ENCODE results near the gene SEZ6L2. TPM values are rescaled to one million over a fixed set of nuclear protein-coding genes. Genes with fewer than 3 reads are reported as not detected.
A peak's percentile ranks its signal among the peaks of the same experiment; 100 is the strongest.
"Not testable (repeated sequence)": the region's sequence is repeated elsewhere in the genome, so short reads cannot be mapped to it uniquely, and the experiment has no call there.

Gene SEZ6L2
- polyA plus RNA-seq, 12 donors = 0.99 to 9.6 (median 1.5) TPM; not detected in 1

DNA sequence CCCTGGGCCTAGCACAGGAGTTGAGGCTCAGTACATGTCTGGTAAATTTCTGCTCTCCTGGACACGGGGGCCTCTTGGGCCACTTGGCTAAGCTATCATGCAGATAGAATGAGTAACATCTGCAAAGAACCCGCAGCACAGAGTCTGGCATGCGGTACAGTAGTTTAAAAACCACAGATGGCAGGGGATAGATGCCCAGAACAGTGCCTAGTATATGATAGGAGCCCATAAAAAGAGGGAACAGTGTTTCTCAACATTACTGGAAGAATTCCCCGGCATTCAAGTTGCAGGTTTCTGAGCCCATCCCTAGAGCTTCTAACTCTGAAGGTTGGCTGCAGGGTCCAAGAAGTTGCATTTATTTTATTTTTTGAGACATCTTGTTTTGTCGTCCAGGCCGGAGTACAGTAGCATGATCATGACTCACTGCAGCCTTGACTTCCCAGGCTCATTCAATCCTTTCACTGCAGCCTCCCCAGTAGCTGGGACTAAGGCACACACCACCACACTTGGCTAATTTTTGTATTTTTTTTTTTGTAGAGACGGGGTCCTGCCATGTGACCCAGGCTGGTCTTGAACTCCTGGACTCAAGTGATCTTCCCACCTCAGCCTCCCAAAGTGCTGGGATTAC, 42.1 kb downstream of the SEZ6L2 start:
- no peak for DNase-seq

DNA sequence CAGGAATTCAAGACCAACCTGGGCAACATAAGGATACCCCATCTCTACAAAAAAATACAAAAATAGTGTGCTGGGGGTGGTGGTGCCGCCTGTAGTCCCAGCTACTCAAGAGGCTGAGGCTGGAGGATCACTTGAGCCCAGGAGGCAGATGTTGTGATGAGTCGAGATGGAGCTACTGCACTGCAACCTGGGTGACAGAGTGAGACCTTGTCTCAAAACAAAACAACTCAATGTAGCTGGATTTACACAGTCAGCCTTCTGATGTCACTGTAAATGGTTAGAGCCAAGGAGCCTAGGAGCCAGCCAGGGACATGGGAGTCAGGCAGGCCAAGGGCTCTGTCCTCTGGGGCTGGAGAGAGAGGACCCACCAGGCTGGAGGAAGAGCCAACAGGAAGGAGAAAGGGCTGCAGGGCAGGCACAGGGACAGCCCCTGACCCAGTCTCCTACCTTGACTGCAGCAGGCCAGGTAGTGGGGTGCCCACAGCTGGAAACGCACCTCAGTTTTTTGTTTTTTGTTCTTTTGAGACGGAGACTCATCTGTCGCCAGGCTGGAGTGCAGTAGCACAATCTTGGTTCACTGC, 44.7 kb downstream of the SEZ6L2 start:
- no peak for DNase-seq

DNA sequence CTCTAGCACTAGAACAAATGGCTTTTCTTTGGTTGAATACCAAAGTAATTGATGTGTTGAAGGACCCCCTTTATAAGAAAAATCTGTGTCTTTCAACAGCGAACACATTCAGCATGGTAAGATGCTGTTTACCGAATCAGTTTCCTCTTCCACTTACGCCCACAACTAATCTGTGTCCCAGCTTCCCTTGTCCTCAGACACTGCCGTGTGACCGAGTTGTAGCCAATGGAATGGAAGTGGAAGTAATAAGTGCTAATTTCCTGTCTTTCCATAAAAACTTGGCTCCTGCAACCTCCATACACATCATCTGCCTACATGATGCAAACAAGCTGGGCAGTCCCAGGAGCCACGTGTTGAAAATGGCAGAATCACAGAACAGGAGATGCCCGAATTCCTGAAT, 46.7 kb downstream of the SEZ6L2 start:
- DNase-seq = peak; percentile 35

DNA sequence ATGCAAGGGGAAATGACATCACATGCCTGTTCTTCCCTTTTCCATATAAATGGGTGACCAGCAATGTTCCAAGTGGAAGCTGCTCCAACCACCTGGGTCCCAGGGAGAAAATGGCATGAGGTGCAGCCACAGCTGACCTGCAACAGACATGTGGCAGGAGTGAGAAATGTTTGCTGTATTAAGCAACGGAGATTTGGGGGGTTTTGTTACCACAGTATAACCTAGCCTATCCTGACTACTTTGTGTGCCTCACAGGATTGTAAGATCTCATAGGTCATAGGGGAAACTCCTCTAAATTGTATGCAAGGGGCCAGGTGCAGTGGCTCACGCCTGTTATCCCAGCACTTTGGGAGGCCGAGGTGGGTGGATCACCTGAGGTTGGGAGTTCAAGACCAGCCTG, 48.4 kb downstream of the SEZ6L2 start:
- no peak for DNase-seq

DNA sequence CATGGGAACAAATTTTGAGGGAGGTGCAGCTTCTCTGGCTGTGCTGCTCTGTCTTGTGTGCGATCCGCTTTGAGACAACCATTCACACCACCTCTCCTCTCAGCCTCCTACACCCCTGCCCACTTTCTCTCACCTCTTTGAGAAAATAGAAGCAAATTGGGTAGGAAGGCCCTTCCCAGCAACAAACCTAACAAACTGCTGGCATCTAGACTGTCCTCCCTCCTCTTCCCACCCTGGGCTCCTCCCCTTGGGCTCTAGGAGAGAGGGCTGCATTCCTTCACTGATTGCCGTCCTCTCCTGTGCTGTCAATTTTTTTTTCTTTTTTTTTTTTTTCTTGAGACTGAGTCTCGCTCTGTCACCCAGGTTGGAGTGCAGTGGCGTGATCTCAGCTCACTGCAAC, 49.8 kb downstream of the SEZ6L2 start:
- DNase-seq = no peak

DNA sequence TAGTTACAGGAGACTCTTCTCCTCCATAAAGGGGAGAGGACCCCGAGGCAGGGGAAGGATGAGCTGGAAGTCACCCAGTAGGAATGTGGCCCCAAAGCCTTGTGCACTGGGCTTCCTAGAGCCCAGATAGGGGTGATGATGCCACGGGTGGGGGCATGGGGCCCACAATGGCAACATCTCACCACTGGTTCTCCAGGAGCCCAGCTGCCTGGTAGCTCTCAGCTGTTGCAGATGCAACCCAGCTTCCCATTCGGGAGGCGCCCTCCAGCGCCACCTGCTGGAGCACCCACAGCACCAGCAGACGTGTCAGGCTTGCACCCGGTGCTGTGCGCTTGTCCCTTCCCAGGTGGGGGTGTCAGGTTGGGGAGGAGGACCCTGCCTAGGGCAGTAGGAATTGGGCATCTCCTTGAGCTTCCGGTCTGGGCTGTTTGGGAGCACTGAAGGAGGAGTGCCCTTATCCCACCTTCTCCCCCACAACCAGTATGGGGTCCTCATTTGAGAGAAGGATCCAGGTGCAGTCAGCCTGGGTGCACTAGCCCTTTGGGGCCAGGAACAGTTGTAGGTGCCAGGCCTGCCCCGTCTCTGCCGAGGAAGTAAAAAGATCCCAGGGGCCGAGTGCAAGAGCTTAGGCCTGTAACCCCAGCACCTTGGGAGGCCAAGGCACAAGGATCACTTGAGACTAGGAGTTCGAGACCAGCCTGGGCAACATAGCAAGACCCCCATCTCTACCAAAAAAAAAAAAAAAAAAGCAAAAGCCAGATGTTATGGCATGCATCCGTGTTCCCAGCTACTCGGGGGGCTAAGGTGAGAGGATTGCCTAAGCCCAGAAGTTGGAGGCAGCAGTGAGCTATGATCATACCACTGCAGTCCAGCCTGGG, 50.7 kb downstream of the SEZ6L2 start:
- peak; percentile 41 for DNase-seq

DNA sequence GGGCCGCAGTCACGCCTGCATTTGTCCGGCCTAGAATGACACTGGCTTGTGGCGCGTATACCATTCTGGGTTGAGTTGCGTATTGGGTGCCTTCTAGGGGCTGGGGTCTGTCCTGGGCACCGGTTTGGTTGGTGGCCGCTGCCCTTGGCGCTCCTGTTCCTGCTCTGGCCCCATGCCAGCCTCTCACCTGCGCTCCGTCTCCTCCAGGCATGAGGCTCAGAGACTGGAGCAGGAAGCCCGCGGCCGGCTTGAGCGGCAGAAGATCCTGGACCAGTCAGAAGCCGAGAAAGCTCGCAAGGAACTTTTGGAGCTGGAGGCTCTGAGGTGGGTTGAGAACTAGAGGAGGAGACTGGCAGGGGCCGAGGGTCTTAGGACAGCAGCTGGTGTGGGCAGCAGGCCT, 53.7 kb downstream of the SEZ6L2 start:
- DNase-seq = no peak

DNA sequence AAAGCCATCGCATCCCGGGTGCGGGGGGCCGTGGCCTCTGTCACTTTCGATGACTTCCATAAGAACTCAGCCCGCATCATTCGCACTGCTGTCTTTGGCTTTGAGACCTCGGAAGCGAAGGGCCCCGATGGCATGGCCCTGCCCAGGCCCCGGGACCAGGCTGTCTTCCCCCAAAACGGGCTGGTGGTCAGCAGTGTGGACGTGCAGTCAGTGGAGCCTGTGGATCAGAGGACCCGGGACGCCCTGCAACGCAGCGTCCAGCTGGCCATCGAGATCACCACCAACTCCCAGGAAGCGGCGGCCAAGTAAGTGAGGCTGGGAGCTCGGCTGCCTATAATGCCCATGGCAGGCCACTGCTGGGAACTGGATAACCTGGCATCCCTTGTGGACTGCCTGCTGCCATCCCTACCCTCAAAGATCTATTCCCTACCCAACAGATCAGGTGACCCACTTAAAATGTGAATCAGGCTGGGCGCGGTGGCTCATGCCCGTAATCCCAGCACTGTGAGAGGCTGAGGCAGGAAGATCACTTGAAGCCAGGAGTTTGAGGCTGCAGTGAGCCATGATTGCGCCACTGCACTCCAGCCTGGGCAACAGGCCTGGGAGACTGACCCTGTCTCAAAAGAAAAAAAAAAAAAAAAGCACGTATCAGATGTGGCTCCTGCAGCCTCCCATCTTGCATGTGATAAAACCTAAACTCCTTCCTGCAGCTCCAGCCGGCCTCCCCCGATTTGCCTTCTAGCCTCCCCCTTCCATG, 54.6 kb downstream of the SEZ6L2 start:
- no peak for DNase-seq

DNA sequence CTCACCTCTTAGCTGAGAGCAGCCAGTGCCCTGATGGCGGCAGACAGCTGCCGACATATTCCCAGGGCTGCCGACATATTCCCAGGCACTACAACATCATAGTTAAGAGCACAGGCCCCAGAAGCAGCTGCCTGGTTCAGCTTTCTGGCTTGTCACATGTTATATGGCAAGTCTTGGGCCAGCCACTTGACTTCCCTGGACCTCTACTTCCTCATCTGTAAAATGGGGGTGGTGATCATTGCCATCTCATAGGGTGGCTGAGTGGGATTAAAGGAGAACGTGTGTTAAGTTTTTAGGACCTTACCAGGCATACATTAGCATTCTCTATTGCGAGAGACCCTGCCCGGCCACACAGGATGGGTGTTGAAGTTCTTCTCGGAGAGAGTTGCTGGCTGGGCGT, 55.4 kb downstream of the SEZ6L2 start:
- no peak for DNase-seq

DNA sequence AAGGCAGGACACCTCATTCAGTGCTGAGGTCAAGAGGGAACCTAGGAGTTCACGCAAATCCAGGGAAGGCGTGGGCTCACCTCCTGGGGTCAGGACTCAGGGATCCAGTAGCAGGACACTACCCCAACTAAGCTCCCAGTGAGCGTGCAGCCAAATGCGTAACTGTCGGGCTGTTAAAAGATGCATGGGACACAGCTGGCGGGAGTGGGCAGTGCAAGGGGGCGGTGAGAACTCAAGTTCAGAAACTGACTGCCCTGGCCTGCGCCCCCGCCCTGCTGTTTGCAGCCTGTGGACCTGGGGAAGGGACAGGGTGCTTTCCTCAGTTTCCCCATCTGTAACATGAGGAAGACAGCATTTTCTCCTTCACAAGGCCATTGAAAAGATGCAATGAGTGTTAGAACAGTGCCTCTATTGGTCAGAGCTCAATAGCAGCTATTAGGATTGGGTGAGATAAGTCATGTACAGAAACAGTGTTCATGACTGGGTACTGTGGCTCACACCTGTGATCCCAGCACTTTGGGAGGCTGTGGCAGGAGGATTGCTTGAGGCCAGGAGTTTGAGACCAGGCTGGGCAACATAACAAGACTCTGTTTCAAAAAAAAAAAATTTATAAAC, 56.5 kb downstream of the SEZ6L2 start:
- no peak for DNase-seq

DNA sequence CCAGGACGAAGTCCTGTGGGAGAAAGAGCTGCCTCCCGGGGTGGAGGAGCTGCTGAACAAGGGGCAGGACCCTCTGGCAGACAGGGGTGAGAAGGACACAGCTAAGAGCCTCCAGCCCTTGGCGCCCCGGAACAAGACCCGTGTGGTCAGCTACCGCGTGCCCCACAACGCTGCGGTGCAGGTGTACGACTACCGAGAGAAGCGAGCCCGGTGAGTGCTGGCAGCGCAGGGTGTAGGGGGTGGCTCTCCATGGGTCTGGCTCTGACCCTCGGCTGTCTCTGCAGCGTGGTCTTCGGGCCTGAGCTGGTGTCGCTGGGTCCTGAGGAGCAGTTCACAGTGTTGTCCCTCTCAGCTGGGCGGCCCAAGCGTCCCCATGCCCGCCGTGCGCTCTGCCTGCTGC, 57.7 kb downstream of the SEZ6L2 start:
- no peak for DNase-seq

DNA sequence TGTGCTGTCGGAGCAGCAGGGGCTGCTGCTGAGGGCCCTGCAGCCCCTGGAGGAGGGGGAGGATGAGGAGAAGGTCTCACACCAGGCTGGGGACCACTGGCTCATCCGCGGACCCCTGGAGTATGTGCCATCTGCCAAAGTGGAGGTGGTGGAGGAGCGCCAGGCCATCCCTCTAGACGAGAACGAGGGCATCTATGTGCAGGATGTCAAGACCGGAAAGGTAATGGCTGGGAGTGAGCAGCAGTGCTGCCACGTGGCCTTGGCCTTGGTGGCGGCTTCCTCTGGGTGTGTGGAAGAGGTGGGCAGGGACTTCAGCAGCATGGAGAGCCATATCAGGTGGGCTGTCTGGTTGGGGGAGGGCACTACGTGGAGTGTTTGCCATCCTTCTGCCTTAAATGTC, 59.1 kb downstream of the SEZ6L2 start:
- no peak for DNase-seq

DNA sequence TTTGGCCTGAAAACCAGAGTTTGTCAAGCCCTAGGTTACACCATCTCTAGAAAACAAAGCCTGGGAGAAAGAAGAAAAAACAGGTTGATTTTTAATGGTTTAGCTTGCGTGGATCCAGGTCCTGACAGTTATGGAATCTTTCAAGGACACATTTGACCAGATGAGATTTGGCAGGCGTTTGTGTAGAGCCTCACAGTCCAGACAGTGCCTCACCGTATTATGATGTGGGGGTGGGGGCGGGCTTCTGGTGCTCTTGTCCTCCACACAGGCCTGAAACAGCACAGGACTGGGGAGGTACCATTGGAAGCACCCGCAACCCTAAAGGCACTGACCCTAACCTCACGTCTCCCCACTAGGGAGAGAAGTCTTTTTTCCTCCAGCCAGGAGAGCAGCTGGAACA, 59.5 kb downstream of the SEZ6L2 start:
- no peak for DNase-seq

DNA sequence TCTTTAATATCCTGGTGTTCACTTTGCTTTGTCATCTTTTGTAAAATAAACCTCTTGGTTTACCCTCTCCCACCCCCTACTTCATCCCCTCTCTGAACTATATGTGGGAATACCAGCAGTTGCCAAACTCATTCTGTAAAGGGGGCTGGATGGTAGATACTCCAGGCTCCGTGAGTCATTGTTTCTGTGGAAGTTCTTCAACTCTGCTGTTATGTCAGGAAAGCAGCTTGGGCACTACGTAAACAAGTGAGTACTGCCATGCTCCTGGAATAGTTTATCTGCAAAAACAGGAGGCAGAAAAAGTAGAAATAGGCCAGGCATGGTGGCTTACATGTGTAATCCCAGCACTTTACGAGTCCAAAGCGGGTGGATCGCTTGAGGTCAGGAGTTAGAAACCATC, 61.5 kb downstream of the SEZ6L2 start:
- DNase-seq = no peak

DNA sequence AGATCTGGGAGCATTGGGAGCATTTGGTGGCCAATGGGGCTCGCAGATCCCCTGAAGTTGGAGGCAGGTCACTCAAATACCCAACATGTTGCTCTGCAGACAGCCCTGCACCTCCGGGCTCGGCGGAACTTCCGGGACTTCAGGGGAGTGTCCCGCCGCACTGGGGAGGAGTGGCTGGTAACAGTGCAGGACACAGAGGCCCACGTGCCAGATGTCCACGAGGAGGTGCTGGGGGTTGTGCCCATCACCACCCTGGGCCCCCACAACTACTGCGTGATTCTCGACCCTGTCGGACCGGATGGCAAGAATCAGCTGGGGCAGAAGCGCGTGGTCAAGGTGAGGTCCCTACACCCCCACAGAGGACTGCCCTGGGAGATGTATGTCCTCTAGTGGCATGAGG, 62.7 kb downstream of the SEZ6L2 start:
- DNase-seq = no peak

DNA sequence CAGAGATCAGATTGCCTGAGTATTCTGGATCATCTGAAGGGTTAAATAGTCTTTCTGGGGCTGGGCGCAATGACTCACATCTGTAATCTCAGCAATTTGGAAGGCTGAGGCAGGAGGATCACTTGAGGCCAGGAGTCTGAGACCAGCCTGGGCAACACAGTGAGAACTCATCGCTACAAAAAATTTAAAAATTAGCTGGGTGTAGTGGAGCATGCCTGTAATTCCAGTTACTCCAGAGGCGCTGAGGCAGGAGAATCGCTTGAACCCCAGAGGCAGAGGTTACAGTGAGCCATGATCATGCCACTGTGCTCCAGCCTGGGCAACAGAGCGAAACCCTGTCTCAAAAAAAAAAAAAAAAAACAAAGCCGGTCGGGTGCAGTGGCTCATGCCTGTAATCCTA, 63.4 kb downstream of the SEZ6L2 start:
- DNase-seq = no peak

DNA sequence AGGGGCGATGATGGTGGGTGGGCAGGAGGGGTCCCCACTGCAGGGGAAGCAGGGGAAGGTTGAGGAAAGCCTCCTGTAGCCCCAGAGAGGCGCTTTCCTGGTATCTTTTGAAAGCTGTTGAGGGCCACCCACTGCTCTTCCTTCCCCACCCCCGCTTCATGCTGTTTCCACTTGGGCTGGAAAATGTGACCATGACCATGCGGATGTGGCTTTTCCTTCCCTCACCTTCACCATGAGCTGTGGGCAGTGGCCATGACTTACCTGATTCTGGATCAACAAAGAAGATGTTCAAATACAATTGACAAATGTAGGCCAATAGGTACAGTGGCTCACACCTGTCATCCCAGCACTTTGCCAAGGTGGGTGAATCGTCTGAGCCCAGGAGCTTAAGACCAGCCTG, 65.3 kb downstream of the SEZ6L2 start:
- no peak for DNase-seq

DNA sequence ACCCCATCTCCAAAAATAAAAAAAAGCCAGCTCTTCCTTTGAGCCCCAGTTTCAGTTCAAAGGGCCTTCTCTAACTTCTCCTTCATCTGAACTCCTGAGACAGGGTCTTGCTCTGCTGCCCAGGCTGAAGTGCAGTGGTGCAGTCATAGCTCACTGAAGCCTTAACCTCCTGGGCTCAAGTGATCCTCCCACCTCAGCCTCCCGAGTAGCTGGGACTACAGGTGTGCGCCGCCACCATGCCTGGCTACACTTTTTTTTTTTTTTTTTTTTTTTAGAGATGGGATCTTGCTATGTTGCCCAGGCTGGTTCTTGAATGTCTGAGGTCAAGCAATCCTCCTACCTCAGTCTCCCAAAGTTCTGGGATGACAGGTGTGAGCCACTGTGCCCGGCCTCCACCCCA, 66.1 kb downstream of the SEZ6L2 start:
- DNase-seq = not testable (repeated sequence)

DNA sequence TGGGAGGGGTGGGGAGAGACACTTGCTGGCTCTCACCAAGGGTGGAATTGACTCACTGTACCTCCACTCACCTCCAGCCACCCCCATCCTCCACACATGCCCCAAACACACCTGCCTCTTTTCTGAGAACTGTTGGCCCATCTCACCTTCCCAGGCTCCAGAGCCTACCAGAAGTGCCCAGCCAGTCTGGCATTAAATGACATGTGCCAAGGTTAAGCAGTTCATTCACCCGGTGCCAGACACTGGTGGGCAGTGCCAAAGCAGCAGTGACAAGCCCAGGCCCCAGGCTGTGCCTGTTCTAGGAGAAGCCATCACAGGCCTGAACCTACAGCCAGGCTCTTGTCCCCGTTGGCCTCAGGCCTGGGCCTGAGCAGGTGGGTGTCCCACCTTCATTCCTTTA, 67.9 kb downstream of the SEZ6L2 start:
- DNase-seq = no peak

DNA sequence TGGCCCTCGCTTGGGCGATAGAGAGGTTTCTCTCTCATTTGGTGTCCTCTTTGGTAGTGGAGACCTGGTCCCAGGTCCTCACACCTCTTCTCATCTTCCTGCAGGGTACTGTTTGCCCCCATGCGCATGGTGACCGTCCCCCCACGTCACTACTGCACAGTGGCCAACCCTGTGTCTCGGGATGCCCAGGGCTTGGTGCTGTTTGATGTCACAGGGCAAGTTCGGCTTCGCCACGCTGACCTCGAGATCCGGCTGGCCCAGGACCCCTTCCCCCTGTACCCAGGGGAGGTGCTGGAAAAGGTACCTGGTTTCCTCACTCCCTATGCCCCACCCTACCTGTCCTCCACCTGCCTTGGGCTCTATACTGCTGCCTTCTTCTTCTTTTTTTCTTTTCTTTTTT, 68.6 kb downstream of the SEZ6L2 start:
- no peak for DNase-seq

DNA sequence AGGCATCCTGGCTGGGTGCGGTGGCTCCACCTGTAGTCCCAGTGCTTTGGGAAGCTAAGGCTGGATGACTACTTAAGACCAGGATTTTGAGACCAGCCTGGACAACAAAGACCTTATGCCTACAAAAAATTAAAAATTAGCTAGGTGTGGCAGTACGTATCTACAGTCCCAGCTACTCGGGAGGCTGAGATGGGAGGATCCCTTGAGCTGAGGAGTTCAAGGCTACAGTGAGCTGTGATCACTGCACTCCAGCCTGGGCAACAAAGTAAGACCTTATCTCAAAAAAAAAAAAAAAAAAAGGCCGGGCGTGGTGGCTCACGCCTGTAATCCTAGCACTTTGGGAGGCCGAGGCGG, 73.0 kb downstream of the SEZ6L2 start:
- DNase-seq = no peak

Data from muscle of arm (tissue), 12 donors.